ENCODE measurements around the gene FAM98C. TPM values are rescaled to one million over a fixed set of nuclear protein-coding genes. Genes with fewer than 3 reads are reported as not detected.
A peak's percentile ranks its signal among the peaks of the same experiment; 100 is the strongest.

FAM98C gene
- total and polyA plus RNA-seq, 2 experiments from 2014 or later = 13.8 to 27.3 TPM

GRCh38 chr19:38377052-38377451 lies 25.8 kb upstream of the FAM98C start:
- peaks cover 31% of the 10 kb centered on the region; the same call in 1 of the 2 replicates for H3K36me3 ChIP-seq (ENCODE audit: low read depth)
- H3K9ac ChIP-seq = no peak overlapping the region
- WGBS, 2 experiments (ENCODE audit: low coverage in 1 of 2, low lambda C conversion rate in 2 of 2, missing lambda C conversion rate in 2 of 2) = 95 to 98% methylated on average over 4 of the region's 4 CpGs
- no peak overlapping the region for H3K4me3 ChIP-seq
- no peaks in the 10 kb centered on the region; the same call in 1 of the 2 replicates for H4K20me1 ChIP-seq (ENCODE audit: insufficient read depth)
- H3K27me3 ChIP-seq (replicated peaks; ENCODE audit: insufficient read depth) = no peaks in the 10 kb centered on the region
- no peak for TF ChIP-seq EZH2 (IDR thresholded peaks at IDR 0.05; ENCODE audit: insufficient read depth, poor library complexity, severe bottlenecking)
- TF ChIP-seq EZH2phosphoT487 (IDR thresholded peaks at IDR 0.05; ENCODE audit: insufficient read depth, low read depth) = no peak
- in situ Hi-C loops (cut with MboI) = no loop called here
- no peak overlapping the region for H2AFZ ChIP-seq
- H3K4me1 ChIP-seq (ENCODE audit: insufficient read depth) = peaks cover 18% of the 10 kb centered on the region
- H3K79me2 ChIP-seq (ENCODE audit: insufficient read depth) = peaks cover 59% of the 10 kb centered on the region
- no peak for DNase-seq
- no peaks in the 10 kb centered on the region for H3K9me2 ChIP-seq (ENCODE audit: insufficient read depth)
- H3K4me2 ChIP-seq (ENCODE audit: unreplicated experiment) = no peak overlapping the region
- no peak overlapping the region for H3K27ac ChIP-seq
- no peaks in the 10 kb centered on the region for H3F3A ChIP-seq (ENCODE audit: insufficient read depth)
- no peaks in the 10 kb centered on the region for H3K9me3 ChIP-seq (ENCODE audit: low read depth)

- Histone ChIP-seq H4K20me1 (ENCODE audit: insufficient read depth) (no peaks in the 10 kb centered on the region; the same call in 1 of the 2 replicates), H3K79me2 (ENCODE audit: insufficient read depth) (peaks cover 59% of the 10 kb centered on the region)
Measured at GRCh38 chr19:38378866-38379265, 24.0 kb upstream of the FAM98C start.

GRCh38 chr19:38381138-38381537 lies 21.8 kb upstream of the FAM98C start:
- no peaks in the 10 kb centered on the region for H3K9me2 ChIP-seq (ENCODE audit: insufficient read depth)
- no peaks in the 10 kb centered on the region; the same call in 1 of the 2 replicates for H4K20me1 ChIP-seq (ENCODE audit: insufficient read depth)
- H3K27ac ChIP-seq = no peak overlapping the region
- no peak for TF ChIP-seq EZH2phosphoT487 (IDR thresholded peaks at IDR 0.05; ENCODE audit: insufficient read depth, low read depth)
- TF ChIP-seq EZH2 (IDR thresholded peaks at IDR 0.05; ENCODE audit: insufficient read depth, poor library complexity, severe bottlenecking) = no peak
- H3K4me1 ChIP-seq (ENCODE audit: insufficient read depth) = peaks cover 12% of the 10 kb centered on the region
- no peak overlapping the region for H3K9ac ChIP-seq
- no peak overlapping the region for H2AFZ ChIP-seq
- H3K79me2 ChIP-seq (ENCODE audit: insufficient read depth) = peaks cover 45% of the 10 kb centered on the region
- H3K9me3 ChIP-seq (ENCODE audit: low read depth) = no peaks in the 10 kb centered on the region
- H3K4me2 ChIP-seq (ENCODE audit: unreplicated experiment) = no peak overlapping the region
- no peak overlapping the region for H3K4me3 ChIP-seq
- no peaks in the 10 kb centered on the region for H3F3A ChIP-seq (ENCODE audit: insufficient read depth)
- no peaks in the 10 kb centered on the region for H3K27me3 ChIP-seq (replicated peaks; ENCODE audit: insufficient read depth)
- H3K36me3 ChIP-seq (ENCODE audit: low read depth) = peaks cover 40% of the 10 kb centered on the region; the same call in 1 of the 2 replicates
- no peak for DNase-seq
- in situ Hi-C loops (cut with MboI) = no loop called here
- 91 to 93% methylated on average over 9 of the region's 9 CpGs for WGBS, 2 experiments (ENCODE audit: low coverage in 1 of 2, low lambda C conversion rate in 2 of 2, missing lambda C conversion rate in 2 of 2)

More at GRCh38 chr19:38378866-38379265, 24.0 kb upstream of the FAM98C start:
- peak; percentile 58 for DNase-seq
- Histone ChIP-seq H3K4me3 (no peak overlapping the region), H3F3A (ENCODE audit: insufficient read depth) (no peaks in the 10 kb centered on the region), H3K9me2 (ENCODE audit: insufficient read depth) (no peaks in the 10 kb centered on the region), H3K27me3 (replicated peaks; ENCODE audit: insufficient read depth) (no peaks in the 10 kb centered on the region), H3K9me3 (ENCODE audit: low read depth) (no peaks in the 10 kb centered on the region), H3K4me1 (ENCODE audit: insufficient read depth) (peaks cover 18% of the 10 kb centered on the region), H3K4me2 (ENCODE audit: unreplicated experiment) (no peak overlapping the region), H3K9ac (no peak overlapping the region), H2AFZ (no peak overlapping the region), H3K36me3 (ENCODE audit: low read depth) (peaks cover 40% of the 10 kb centered on the region; the same call in 1 of the 2 replicates), H3K27ac (no peak overlapping the region)
- no peak for TF ChIP-seq EZH2 (IDR thresholded peaks at IDR 0.05; ENCODE audit: insufficient read depth, poor library complexity, severe bottlenecking)
- no peak for TF ChIP-seq EZH2phosphoT487 (IDR thresholded peaks at IDR 0.05; ENCODE audit: insufficient read depth, low read depth)
- WGBS, 2 experiments (ENCODE audit: low coverage in 1 of 2, low lambda C conversion rate in 2 of 2, missing lambda C conversion rate in 2 of 2) = 78% methylated on average over 10 of the region's 10 CpGs
- in situ Hi-C loops (cut with MboI) = no loop called here

- H3K27ac ChIP-seq = no peak overlapping the region
- no peak overlapping the region for H3K4me2 ChIP-seq (ENCODE audit: unreplicated experiment)
- H2AFZ ChIP-seq = no peak overlapping the region
- no peaks in the 10 kb centered on the region for H3K27me3 ChIP-seq (replicated peaks; ENCODE audit: insufficient read depth)
- no peak for DNase-seq
- no peaks in the 10 kb centered on the region for H3K9me3 ChIP-seq (ENCODE audit: low read depth)
- H3K4me1 ChIP-seq (ENCODE audit: insufficient read depth) = 0 out of 2 replicates have a peak, but pooled peaks cover 5% of the 10 kb centered on the region
- no peak overlapping the region for H3K4me3 ChIP-seq
- H3K36me3 ChIP-seq (ENCODE audit: low read depth) = peaks cover 36% of the 10 kb centered on the region; the same call in 1 of the 2 replicates
- H3K9ac ChIP-seq = no peak overlapping the region
- TF ChIP-seq EZH2 (IDR thresholded peaks at IDR 0.05; ENCODE audit: insufficient read depth, poor library complexity, severe bottlenecking) (no peak), EZH2phosphoT487 (IDR thresholded peaks at IDR 0.05; ENCODE audit: insufficient read depth, low read depth) (no peak)
- 88 to 95% methylated on average over 9 to 10 of the region's 10 CpGs for WGBS, 2 experiments (ENCODE audit: low coverage in 1 of 2, low lambda C conversion rate in 2 of 2, missing lambda C conversion rate in 2 of 2)
- no peaks in the 10 kb centered on the region for H3K9me2 ChIP-seq (ENCODE audit: insufficient read depth)
- in situ Hi-C loops (cut with MboI) = no loop called here
- H3F3A ChIP-seq (ENCODE audit: insufficient read depth) = no peaks in the 10 kb centered on the region
- H4K20me1 ChIP-seq (ENCODE audit: insufficient read depth) = no peaks in the 10 kb centered on the region
- peaks cover 25% of the 10 kb centered on the region for H3K79me2 ChIP-seq (ENCODE audit: insufficient read depth)
Measured at GRCh38 chr19:38383184-38383583, 19.7 kb upstream of the FAM98C start.

All from GM23248 (cell line).